HG03280 (cell line): Measurements from ENCODE around the gene KRT4.

Experiments
- ATAC-seq: cut with Tn5 transposase; IDR thresholded peaks from one replicate; pipeline ENCODE4 v1.9.1; 2021; ENCODE audit warnings: mild to moderate bottlenecking, moderate library complexity; ENCODE audit not compliant: unreplicated experiment

KRT4 gene

GRCh38 chr12:52836491-52837412 lies 22.8 kb upstream of the KRT4 start:
- ATAC-seq, result no peak

GRCh38 chr12:52836042-52836466 lies 22.1 kb upstream of the KRT4 start:
- no peak for ATAC-seq

- ATAC-seq, result no peak
Observed at GRCh38 chr12:52835271-52836041, 21.5 kb upstream of the KRT4 start.

GRCh38 chr12:52834727-52835001 lies 20.7 kb upstream of the KRT4 start:
- no peak for ATAC-seq

GRCh38 chr12:52833922-52834726 lies 20.2 kb upstream of the KRT4 start, which contains the start of gene KRT79:
Gene KRT79, minus strand, starts transcription at chr12:52834311. Its CDS starts 51 bp downstream, at chr12:52834260.
- ATAC-seq, result no peak

- ATAC-seq, result no peak
Observed at GRCh38 chr12:52832985-52833905, 19.3 kb upstream of the KRT4 start.

- no peak for ATAC-seq
Observed at GRCh38 chr12:52832451-52832850, 18.5 kb upstream of the KRT4 start.

GRCh38 chr12:52831251-52831650 lies 17.3 kb upstream of the KRT4 start:
- no peak for ATAC-seq

GRCh38 chr12:52829986-52830770 lies 16.3 kb upstream of the KRT4 start:
- no peak for ATAC-seq

GRCh38 chr12:52828591-52829021 lies 14.7 kb upstream of the KRT4 start:
- ATAC-seq, result no peak

- ATAC-seq, result no peak
Observed at GRCh38 chr12:52828156-52828555, 14.2 kb upstream of the KRT4 start.

- ATAC-seq, result no peak
Observed at GRCh38 chr12:52827499-52828090, 13.7 kb upstream of the KRT4 start.

- no peak for ATAC-seq
Observed at GRCh38 chr12:52826611-52827498, 12.9 kb upstream of the KRT4 start.

- no peak for ATAC-seq
Observed at GRCh38 chr12:52825961-52826360, 12.0 kb upstream of the KRT4 start.

- no peak for ATAC-seq
Observed at GRCh38 chr12:52824741-52825410, 11.0 kb upstream of the KRT4 start.

GRCh38 chr12:52823761-52824450 lies 10.0 kb upstream of the KRT4 start:
- no peak for ATAC-seq
